Measurements from ENCODE around the gene RPS18. TPM values are rescaled to one million over a fixed set of nuclear protein-coding genes. Genes with fewer than 3 reads are reported as not detected.

Gene RPS18
- total RNA-seq, 2 donors from 2014 or later = 1,163 to 1,178 TPM

DNA sequence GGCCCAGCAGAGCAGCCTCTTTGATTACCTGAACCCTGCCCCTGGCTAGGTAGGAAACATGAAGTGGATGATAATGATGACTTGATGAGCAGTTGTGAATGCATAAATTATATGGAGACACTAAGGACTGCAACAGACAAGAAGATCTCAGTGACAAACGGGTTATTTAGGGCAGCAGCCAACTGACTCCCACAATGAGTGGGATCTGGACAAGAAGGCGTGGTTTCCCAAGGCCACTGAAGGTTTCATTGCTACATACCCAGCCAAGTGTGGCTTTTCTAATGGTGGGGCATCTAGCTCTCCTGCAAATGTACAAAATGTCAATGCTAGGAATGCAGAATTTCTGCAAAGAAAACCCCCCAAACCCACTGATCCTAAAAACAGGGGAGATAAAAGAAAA, 34.1 kb upstream of the RPS18 start:
- no peaks in the 10 kb centered on the region for H3K9me3 ChIP-seq
- no peaks in the 10 kb centered on the region for H3K4me1 ChIP-seq (ENCODE audit: control insufficient read depth in 1 of 2, low read depth in 2 of 2)
- ATAC-seq (ENCODE audit: insufficient number of reproducible peaks, low FRiP score, low read depth) (no peak), DNase-seq (ENCODE audit: low spot score) (no peak)
- TF ChIP-seq CTCF (IDR thresholded peaks at IDR 0.05) = no peak
- H3K27ac ChIP-seq = no peak overlapping the region
- no peaks in the 10 kb centered on the region for H3K36me3 ChIP-seq
- H3K4me3 ChIP-seq = no peak overlapping the region
- no peaks in the 10 kb centered on the region for H3K27me3 ChIP-seq (replicated peaks; ENCODE audit: insufficient read depth)

DNA sequence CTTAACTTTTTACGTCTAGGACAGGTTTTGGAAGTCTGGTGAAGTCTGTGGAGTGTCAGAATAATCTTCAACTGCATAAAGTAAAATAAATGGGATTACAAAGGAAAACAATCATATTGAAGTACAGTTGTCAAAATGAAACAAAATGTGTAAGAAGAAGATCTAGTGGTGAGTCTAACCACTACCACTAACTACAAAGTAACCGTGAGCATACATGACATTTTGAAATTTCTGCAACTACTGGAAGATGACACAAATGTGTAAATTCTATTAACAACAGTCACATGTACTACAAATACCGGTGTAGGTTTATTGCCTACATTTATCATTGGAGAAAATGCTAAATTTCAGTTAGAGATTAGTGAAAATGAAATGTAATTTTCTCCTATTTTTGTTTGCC, 29.9 kb upstream of the RPS18 start:
- no peak for ATAC-seq (ENCODE audit: insufficient number of reproducible peaks, low FRiP score, low read depth)

DNA sequence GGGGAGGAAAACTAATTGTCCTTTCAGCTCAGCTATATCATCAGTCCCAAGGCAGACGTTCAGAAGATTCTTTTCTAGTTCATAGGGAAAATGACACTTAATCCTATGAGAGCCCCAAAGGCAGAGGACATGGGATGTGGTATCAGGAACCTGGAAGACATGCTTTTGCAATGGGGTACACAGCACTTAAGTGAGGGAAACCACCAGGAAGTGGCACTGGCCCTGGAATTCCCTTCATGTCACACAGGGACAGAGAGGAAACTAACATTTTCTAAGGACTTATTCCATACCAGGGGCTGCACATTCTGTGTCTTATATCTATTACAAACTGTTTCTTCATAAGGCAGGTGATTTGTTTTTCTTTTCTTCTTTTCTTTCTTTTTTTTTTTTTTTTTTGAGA, 28.4 kb upstream of the RPS18 start:
- Histone ChIP-seq H3K4me1 (ENCODE audit: control insufficient read depth in 1 of 2, low read depth in 2 of 2) (peaks cover 3 to 5% of the 10 kb centered on the region in 2 donors), H3K27me3 (replicated peaks; ENCODE audit: insufficient read depth) (peaks cover 8% of the 10 kb centered on the region), H3K9me3 (no peaks in the 10 kb centered on the region), H3K27ac (no peak overlapping the region), H3K36me3 (no peaks in the 10 kb centered on the region), H3K4me3 (no peak overlapping the region)
- DNase-seq (ENCODE audit: low spot score) (no peak), ATAC-seq (ENCODE audit: insufficient number of reproducible peaks, low FRiP score, low read depth) (no peak)
- TF ChIP-seq CTCF (IDR thresholded peaks at IDR 0.05) = no peak

More for the DNA sequence above, 29.9 kb upstream of the RPS18 start:
- DNase-seq (ENCODE audit: low spot score) = no peak
- Histone ChIP-seq H3K9me3 (no peaks in the 10 kb centered on the region), H3K36me3 (no peaks in the 10 kb centered on the region), H3K4me3 (no peak overlapping the region), H3K4me1 (ENCODE audit: control insufficient read depth in 1 of 2, low read depth in 2 of 2) (no peaks in the 10 kb centered on the region), H3K27me3 (replicated peaks; ENCODE audit: insufficient read depth) (peaks cover 8% of the 10 kb centered on the region), H3K27ac (no peak overlapping the region)
- TF ChIP-seq CTCF (IDR thresholded peaks at IDR 0.05) = no peak

- Histone ChIP-seq H3K4me1 (ENCODE audit: control insufficient read depth in 1 of 2, low read depth in 2 of 2) (peaks cover 12 to 25% of the 10 kb centered on the region in 2 donors), H3K27ac (peak overlapping the region; percentile 94), H3K27me3 (replicated peaks; ENCODE audit: insufficient read depth) (peaks cover 8% of the 10 kb centered on the region), H3K9me3 (no peaks in the 10 kb centered on the region), H3K4me3 (peak overlapping the region; percentile 71), H3K36me3 (peaks cover 10% of the 10 kb centered on the region)
- DNase-seq (ENCODE audit: low spot score) (peak; percentile 64), ATAC-seq (ENCODE audit: insufficient number of reproducible peaks, low FRiP score, low read depth) (peak; percentile 22)
- peak; percentile 98 for TF ChIP-seq CTCF (IDR thresholded peaks at IDR 0.05)
Measured at GRCh38 chr6:33247977-33248642, 23.8 kb upstream of the RPS18 start.

GRCh38 chr6:33248643-33248931, 23.3 kb upstream of the RPS18 start:
- TF ChIP-seq CTCF (IDR thresholded peaks at IDR 0.05) = no peak
- DNase-seq (ENCODE audit: low spot score) = no peak
- Histone ChIP-seq H3K9me3 (no peaks in the 10 kb centered on the region), H3K4me3 (peak overlapping the region; percentile 71), H3K27me3 (replicated peaks; ENCODE audit: insufficient read depth) (peaks cover 8% of the 10 kb centered on the region), H3K36me3 (peaks cover 10% of the 10 kb centered on the region), H3K27ac (peak overlapping the region; percentile 94), H3K4me1 (ENCODE audit: control insufficient read depth in 1 of 2, low read depth in 2 of 2) (peaks cover 12 to 25% of the 10 kb centered on the region in 2 donors)
- no peak for ATAC-seq (ENCODE audit: insufficient number of reproducible peaks, low FRiP score, low read depth)
